ENCODE data around the gene LENEP.

The LENEP gene

GRCh38 chr1:155038602-155039307 is 45.4 kb downstream of the LENEP start:
- no peak for DNase-seq (ENCODE audit: extremely low spot score)
- ChIA-PET POLR2A (interaction anchor here (1.1 to 1.5 kb wide), 2 partner anchors 13 to 39 kb away, joined by 3 to 4 read pairs; partner anchors contain the start of gene ADAM15), CTCF (interaction anchor here (1.5 kb wide), 1 partner anchor 21 kb away, joined by 4 read pairs; no protein-coding TSS in a partner anchor)
- no peak for TF ChIP-seq FOXA1 (IDR thresholded peaks at IDR 0.05)
- TF ChIP-seq ARNT (IDR thresholded peaks at IDR 0.05) = no peak
- no peak for TF ChIP-seq CTBP1 (IDR thresholded peaks at IDR 0.05; ENCODE audit: borderline replicate concordance)
- TF ChIP-seq L3MBTL2 (conservative IDR thresholded peaks at IDR 0.05) = no peak
- no peak for TF ChIP-seq HDGF (IDR thresholded peaks at IDR 0.05; ENCODE audit: borderline replicate concordance)
- no peak for TF ChIP-seq ZNF384 (IDR thresholded peaks at IDR 0.05)
- no peak for TF ChIP-seq PKNOX1 (IDR thresholded peaks at IDR 0.05)
- no peak for TF ChIP-seq NFRKB (IDR thresholded peaks at IDR 0.05)
- TF ChIP-seq TARDBP (IDR thresholded peaks at IDR 0.05) = no peak
- no peak for TF ChIP-seq FOXM1 (IDR thresholded peaks at IDR 0.05; ENCODE audit: borderline replicate concordance)
- TF ChIP-seq FOXK2 (IDR thresholded peaks at IDR 0.05) = no peak
- no peak for TF ChIP-seq SUZ12 (IDR thresholded peaks at IDR 0.05)
- no peak for TF ChIP-seq LEF1 (IDR thresholded peaks at IDR 0.05; ENCODE audit: borderline replicate concordance)
- TF ChIP-seq SP1 (IDR thresholded peaks at IDR 0.05) = no peak

DNA sequence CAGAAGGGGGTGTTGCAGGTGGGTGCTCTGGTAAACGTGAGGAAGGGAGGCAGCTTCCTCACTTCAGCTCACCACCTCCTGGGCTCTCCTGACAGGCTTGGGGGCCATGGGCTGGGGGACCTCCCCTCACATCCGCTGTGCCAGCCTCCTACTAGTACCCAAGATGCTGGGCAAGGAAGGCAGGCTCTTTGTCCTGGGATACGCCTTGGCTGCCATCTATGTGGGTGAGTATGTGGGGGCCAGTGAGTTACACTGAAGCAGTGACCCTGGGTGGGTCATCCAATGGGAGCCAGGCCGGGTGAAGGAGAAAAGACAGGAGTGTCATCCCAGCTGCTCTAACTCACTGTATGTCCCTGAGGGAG is 45.9 kb downstream of the LENEP start:
- ChIA-PET CTCF (interaction anchor here (1.5 kb wide), 1 partner anchor 22 kb away, joined by 4 read pairs; no protein-coding TSS in a partner anchor), POLR2A (interaction anchor here (1.1 kb wide), 1 partner anchor 12 kb away, joined by 3 read pairs; the partner anchor contains the start of gene ADAM15)
- DNase-seq (ENCODE audit: extremely low spot score) = no peak
- no peak for TF ChIP-seq L3MBTL2 (conservative IDR thresholded peaks at IDR 0.05)
- no peak for TF ChIP-seq ARNT (IDR thresholded peaks at IDR 0.05)
- TF ChIP-seq CTBP1 (IDR thresholded peaks at IDR 0.05; ENCODE audit: borderline replicate concordance) = no peak
- no peak for TF ChIP-seq ZNF384 (IDR thresholded peaks at IDR 0.05)
- TF ChIP-seq HDGF (IDR thresholded peaks at IDR 0.05; ENCODE audit: borderline replicate concordance) = no peak
- TF ChIP-seq NFRKB (IDR thresholded peaks at IDR 0.05) = no peak
- no peak for TF ChIP-seq TARDBP (IDR thresholded peaks at IDR 0.05)
- no peak for TF ChIP-seq PKNOX1 (IDR thresholded peaks at IDR 0.05)
- TF ChIP-seq BHLHE40 (IDR thresholded peaks at IDR 0.05; ENCODE audit: borderline replicate concordance) = no peak
- no peak for TF ChIP-seq ELF4 (IDR thresholded peaks at IDR 0.05)
- TF ChIP-seq SP1 (IDR thresholded peaks at IDR 0.05) = no peak
- no peak for TF ChIP-seq FOXK2 (IDR thresholded peaks at IDR 0.05)
- no peak for TF ChIP-seq FOXA1 (IDR thresholded peaks at IDR 0.05)
- no peak for TF ChIP-seq FOXM1 (IDR thresholded peaks at IDR 0.05; ENCODE audit: borderline replicate concordance)
- no peak for TF ChIP-seq SUZ12 (IDR thresholded peaks at IDR 0.05)
- TF ChIP-seq LEF1 (IDR thresholded peaks at IDR 0.05; ENCODE audit: borderline replicate concordance) = no peak

DNA sequence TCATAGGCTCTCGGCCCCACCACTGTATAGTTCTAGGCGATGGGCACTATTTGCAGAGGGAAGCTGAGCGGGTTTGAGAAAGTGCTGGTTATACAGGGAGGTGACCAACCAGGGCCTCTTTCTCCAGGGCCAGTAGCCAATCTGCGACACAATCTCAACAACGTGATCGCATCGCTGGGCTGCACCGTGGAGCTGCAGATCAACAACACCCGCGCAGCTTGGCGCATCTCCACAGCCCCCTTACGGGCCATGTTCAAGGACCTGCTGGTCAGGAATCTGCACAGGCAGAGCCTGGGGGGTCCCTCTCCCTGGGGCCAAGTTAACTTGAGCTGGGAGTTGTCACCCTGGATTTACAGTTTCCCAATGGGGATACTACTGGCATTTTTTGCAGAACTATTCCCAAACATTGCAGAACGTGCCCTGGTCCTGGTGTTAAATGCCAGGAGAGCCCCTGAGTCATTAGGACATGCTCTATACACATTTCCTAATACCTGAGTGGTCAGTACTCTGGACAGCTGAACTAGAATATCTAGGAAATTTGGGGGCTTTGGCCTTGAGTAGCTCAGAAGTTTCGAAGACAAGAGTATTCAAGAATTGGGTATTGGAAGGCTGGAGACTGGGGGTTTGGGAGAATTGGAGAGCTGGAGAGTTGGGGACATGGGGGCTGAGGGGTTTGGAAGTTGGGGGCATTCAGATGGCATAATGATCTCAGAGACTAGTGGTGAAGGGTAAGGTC is 47.1 kb downstream of the LENEP start:
- no peak for DNase-seq (ENCODE audit: extremely low spot score)
- TF ChIP-seq FOXA1 (IDR thresholded peaks at IDR 0.05) = no peak
- no peak for TF ChIP-seq BHLHE40 (IDR thresholded peaks at IDR 0.05; ENCODE audit: borderline replicate concordance)
- no peak for TF ChIP-seq LEF1 (IDR thresholded peaks at IDR 0.05; ENCODE audit: borderline replicate concordance)
- TF ChIP-seq SP1 (IDR thresholded peaks at IDR 0.05) = no peak
- no peak for TF ChIP-seq FOXK2 (IDR thresholded peaks at IDR 0.05)
- TF ChIP-seq TARDBP (IDR thresholded peaks at IDR 0.05) = no peak
- ChIA-PET POLR2A (interaction anchor here (1.6 to 2.4 kb wide), 2 partner anchors 10 to 133 kb away, joined by 6 to 8 read pairs; partner anchors contain the start of genes ADAM15 and KRTCAP2), CTCF (interaction anchor here (0.9 to 1.9 kb wide), 3 partner anchors 10 to 132 kb away, joined by 4 to 5 read pairs (median 5); partner anchors contain the start of genes ADAM15 and KRTCAP2)

DNA sequence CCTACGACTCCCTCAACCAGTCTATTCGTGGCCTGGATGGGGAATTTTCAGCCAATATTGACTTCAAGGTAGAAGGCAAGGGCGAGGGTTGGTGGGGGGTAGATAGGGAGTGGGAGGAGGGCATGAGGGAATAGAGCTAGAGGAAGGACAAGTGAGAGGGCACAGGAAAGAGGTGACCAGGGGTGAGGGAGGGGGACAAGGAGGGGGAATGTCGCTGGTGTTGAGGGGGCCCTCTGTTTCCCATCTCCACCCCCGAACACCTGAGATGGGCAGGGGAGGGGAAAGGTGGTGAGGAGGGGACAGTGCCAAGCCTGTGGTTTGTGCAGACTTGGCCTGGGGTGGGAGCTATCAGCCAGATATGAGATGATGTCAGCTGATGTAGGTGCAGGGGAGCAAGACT is 49.4 kb downstream of the LENEP start:
- CTCF ChIA-PET = interaction anchor here (1.4 to 6.5 kb wide), 3 partner anchors 19 to 43 kb away, joined by 4 to 33 read pairs (median 5); no protein-coding TSS in a partner anchor
- TF ChIP-seq HDGF (IDR thresholded peaks at IDR 0.05; ENCODE audit: borderline replicate concordance) = no peak
- no peak for TF ChIP-seq L3MBTL2 (conservative IDR thresholded peaks at IDR 0.05)
- TF ChIP-seq TARDBP (IDR thresholded peaks at IDR 0.05) = no peak
- DNase-seq (ENCODE audit: extremely low spot score) = no peak
- POLR2A ChIA-PET = no interaction called here

DNA sequence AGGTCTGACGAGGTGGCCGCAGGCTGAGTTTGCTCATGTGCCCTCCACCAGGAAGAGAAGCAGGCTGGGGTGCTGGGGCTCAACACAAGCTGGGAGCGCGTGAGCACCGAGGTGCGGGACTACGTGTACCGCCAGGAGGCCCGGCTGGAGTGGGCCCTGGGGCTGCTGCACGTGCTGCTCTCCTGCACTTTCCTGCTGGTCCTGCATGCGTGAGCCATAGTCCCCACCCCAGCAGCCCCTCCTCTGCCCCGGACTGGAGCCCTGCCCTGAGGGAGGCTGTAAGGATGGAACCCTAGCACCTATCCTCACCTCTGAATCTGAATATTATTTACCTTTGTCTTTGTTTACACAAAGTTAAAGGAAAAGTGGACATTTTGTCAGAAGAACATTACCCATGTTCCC is 49.9 kb downstream of the LENEP start:
- TF ChIP-seq ZNF384 (IDR thresholded peaks at IDR 0.05) (no peak), PKNOX1 (IDR thresholded peaks at IDR 0.05) (no peak), SP1 (IDR thresholded peaks at IDR 0.05) (no peak), BHLHE40 (IDR thresholded peaks at IDR 0.05; ENCODE audit: borderline replicate concordance) (no peak), FOXK2 (IDR thresholded peaks at IDR 0.05) (no peak), ARNT (IDR thresholded peaks at IDR 0.05) (no peak), SUZ12 (IDR thresholded peaks at IDR 0.05) (no peak), CTBP1 (IDR thresholded peaks at IDR 0.05; ENCODE audit: borderline replicate concordance) (no peak), FOXM1 (IDR thresholded peaks at IDR 0.05; ENCODE audit: borderline replicate concordance) (no peak), ELF4 (IDR thresholded peaks at IDR 0.05) (no peak), LEF1 (IDR thresholded peaks at IDR 0.05; ENCODE audit: borderline replicate concordance) (no peak), NFRKB (IDR thresholded peaks at IDR 0.05) (no peak), HDGF (IDR thresholded peaks at IDR 0.05; ENCODE audit: borderline replicate concordance) (no peak), L3MBTL2 (conservative IDR thresholded peaks at IDR 0.05) (no peak)
- ChIA-PET CTCF (interaction anchor here (1.4 to 6.5 kb wide), 4 partner anchors 19 to 53 kb away, joined by 3 to 33 read pairs (median 6); no protein-coding TSS in a partner anchor), POLR2A (interaction anchor here (1.2 to 1.4 kb wide), 2 partner anchors 16 to 25 kb away, joined by 3 read pairs; no protein-coding TSS in a partner anchor)
- DNase-seq (ENCODE audit: extremely low spot score) = no peak

All from HEK293T (cell line).